Measurements from ENCODE around the gene FZD2. TPM values are rescaled to one million over a fixed set of nuclear protein-coding genes. Genes with fewer than 3 reads are reported as not detected.
A peak's percentile ranks its signal among the peaks of the same experiment; 100 is the strongest.
"Not testable (repeated sequence)": the region's sequence is repeated elsewhere in the genome, so short reads cannot be mapped to it uniquely, and the experiment has no call there.

The FZD2 gene
- total and polyA plus RNA-seq, 2 of the 8 experiments (the other 6 are each of a cell fraction or from before 2014, with no cell fraction given) = 17.6 to 86.7 TPM

DNA sequence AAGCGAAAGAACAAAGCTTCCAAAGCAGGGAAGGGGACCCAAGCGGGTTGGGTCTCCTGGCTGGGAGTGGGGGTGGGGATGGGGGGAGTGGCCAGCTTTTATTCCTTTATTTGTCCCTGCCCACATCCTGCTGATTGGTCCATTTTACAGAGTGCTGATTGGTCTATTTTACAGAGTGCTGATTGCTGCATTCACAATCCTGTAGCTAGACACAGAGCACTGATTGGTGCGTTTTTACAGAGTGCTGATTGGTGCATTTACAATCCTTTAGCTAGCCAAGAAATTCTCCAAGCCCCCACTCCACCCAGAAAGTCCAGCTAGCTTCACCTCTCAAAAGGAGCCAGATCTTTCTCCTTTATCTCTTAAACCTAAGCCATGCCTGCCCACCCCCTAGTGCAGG is 19.4 kb upstream of the FZD2 start:
- not testable (repeated sequence) for H4K8ac ChIP-seq (ENCODE audit: extremely low read depth, insufficient read depth, low read length); H2AK5ac ChIP-seq (ENCODE audit: low read depth, low read length); H3K79me2 ChIP-seq (ENCODE audit: control insufficient read depth in 1 of 2, insufficient read depth in 2 of 2, low read length in 2 of 2); H4K5ac ChIP-seq (ENCODE audit: insufficient read length, low read depth, low read length); H3K9ac ChIP-seq (replicated peaks in 1 of 4; ENCODE audit: extremely low read depth in 1 of 4, low read depth in 3 of 4, low read length in 3 of 4); H3K56ac ChIP-seq (replicated peaks; ENCODE audit: insufficient read length, low read depth, low read length); H3K23ac ChIP-seq (ENCODE audit: insufficient read length); FAIRE-seq; H3K9me3 ChIP-seq (ENCODE audit: insufficient read depth in 2 of 2, low read depth in 1 of 2, low read length in 1 of 2); H4K91ac ChIP-seq (replicated peaks; ENCODE audit: insufficient read length, low read length); H2BK12ac ChIP-seq (ENCODE audit: low read depth, low read length); H3K4ac ChIP-seq (replicated peaks; ENCODE audit: insufficient read length, low read depth, low read length); H3K4me3 ChIP-seq (ENCODE audit: extremely low read depth in 1 of 4, insufficient read depth in 2 of 4, low read depth in 3 of 4, low read length in 4 of 4); H2AFZ ChIP-seq (ENCODE audit: low read length); H3K4me2 ChIP-seq (ENCODE audit: insufficient read depth in 1 of 2, low read depth in 2 of 2, low read length in 2 of 2); H2BK15ac ChIP-seq (ENCODE audit: low read length); DNase-seq (ENCODE audit: low read depth in 1 of 2, low spot score in 2 of 2); H3K14ac ChIP-seq (ENCODE audit: insufficient read length); H3K79me1 ChIP-seq (ENCODE audit: low read depth, low read length); H3K23me2 ChIP-seq (ENCODE audit: low read depth, low read length); H3K27ac ChIP-seq (ENCODE audit: low read depth, low read length); H4K20me1 ChIP-seq (replicated peaks in 1 of 2; ENCODE audit: control insufficient read depth in 1 of 2, insufficient read depth in 2 of 2, low read length in 2 of 2); H2BK120ac ChIP-seq (replicated peaks; ENCODE audit: low read depth, low read length); H2BK20ac ChIP-seq (ENCODE audit: low read length); H2BK5ac ChIP-seq (ENCODE audit: low read depth, low read length); H3K36me3 ChIP-seq (ENCODE audit: control insufficient read depth in 2 of 4, insufficient read depth in 4 of 4, low read length in 3 of 4); H3K18ac ChIP-seq (ENCODE audit: extremely low read depth, low read length)
- peak; percentile 54; the same call in 1 of the 2 replicates for TF ChIP-seq SP1 (IDR thresholded peaks at IDR 0.05; ENCODE audit: low read depth, low read length)
- ChIA-PET POLR2A (ENCODE audit: partially characterized antibody) (interaction anchor here (0.5 to 14.7 kb wide), 5 partner anchors 9 to 69 kb away, joined by 3 to 219 read pairs (median 3); partner anchors contain the start of genes FZD2 and GPATCH8), CTCF (ENCODE audit: partially characterized antibody) (interaction anchor here (0.6 to 7.3 kb wide), 9 partner anchors 14 to 1144 kb away, joined by 3 to 68 read pairs (median 4); partner anchors contain the start of gene FZD2)
- peaks cover 5 to 41% (median 35%) of the 10 kb centered on the region in 4 experiments for H3K4me1 ChIP-seq (replicated peaks in 1 of 4; ENCODE audit: control insufficient read depth in 3 of 4, insufficient read depth in 4 of 4, low read length in 3 of 4)
- 83% methylated on average over 3 of the region's 3 CpGs; no CpG with 5 or more reads in 1 of the 2 experiments for WGBS, 2 experiments (ENCODE audit: extremely low coverage in 1 of 2, insufficient coverage in 1 of 2, insufficient read length in 1 of 2, insufficient replicate concordance in 2 of 2, low coverage in 1 of 2, low lambda C conversion rate in 2 of 2, missing lambda C conversion rate in 1 of 2)
- peaks cover 11 to 51% (median 31%) of the 10 kb centered on the region in 4 experiments for H3K27me3 ChIP-seq (replicated peaks in 1 of 4; ENCODE audit: control insufficient read depth in 3 of 4, extremely low read depth in 1 of 4, insufficient read depth in 3 of 4, low read length in 3 of 4)

Data from H1 (cell line).